Karpas-422 (cell line): ENCODE data around the gene SEMA3F. TPM values are rescaled to one million over a fixed set of nuclear protein-coding genes. Genes with fewer than 3 reads are reported as not detected.

Source experiments
- DNase-seq: peaks from one replicate; pipeline ENCODE4 v3.0.0-alpha.2; 2015
- H2AFZ ChIP-seq: fragments of 200-600 bp; sonication (generic); 2 replicates; pipeline ENCODE4 v1.6.1; 2014; ENCODE audit warnings: antibody characterized with exemption, low read length, mixed read lengths
- H3K27ac ChIP-seq: fragments of 200-600 bp; sonication (generic); 2 replicates; pipeline ENCODE4 v1.5.1; 2014; ENCODE audit warnings: mild to moderate bottlenecking, low read length, moderate library complexity
- H3K27me3 ChIP-seq: fragments of 200-600 bp; sonication (generic); 2 replicates; pipeline ENCODE4 v1.6.1; 2014; ENCODE audit warnings: low read length, mixed read lengths
- H3K36me3 ChIP-seq: fragments of 200-600 bp; sonication (generic); 2 replicates; pipeline ENCODE4 v1.6.1; 2014; ENCODE audit warnings: low read length, mixed read lengths; ENCODE audit not compliant: insufficient read depth
- H3K4me1 ChIP-seq: fragments of 200-600 bp; sonication (generic); 2 replicates; pipeline ENCODE4 v1.6.1; 2014; ENCODE audit warnings: mild to moderate bottlenecking, low read length, mixed read lengths
- H3K4me2 ChIP-seq: fragments of 200-600 bp; sonication (generic); 2 replicates; pipeline ENCODE4 v1.6.1; 2014; ENCODE audit warnings: low read length, low read depth, mild to moderate bottlenecking; ENCODE audit not compliant: poor library complexity, severe bottlenecking
- H3K4me3 ChIP-seq: fragments of 200-600 bp; sonication (generic); 2 replicates; pipeline ENCODE4 v1.5.1; 2014; ENCODE audit warnings: mild to moderate bottlenecking, antibody characterized with exemption, low read length, mixed read lengths
- H3K79me2 ChIP-seq: fragments of 200-600 bp; sonication (generic); 2 replicates; pipeline ENCODE4 v1.6.1; 2014; ENCODE audit warnings: mild to moderate bottlenecking, low read length, mixed read lengths
- H3K9ac ChIP-seq: fragments of 200-600 bp; sonication (generic); 2 replicates; pipeline ENCODE4 v1.6.0; 2014; ENCODE audit warnings: low read length
- H3K9me2 ChIP-seq: fragments of 200-600 bp; sonication (generic), shearing (Covaris generic); replicated peaks from 2 replicates; pipeline ENCODE4 v1.6.0; 2014; ENCODE audit warnings: mild to moderate bottlenecking, low read length, moderate library complexity; ENCODE audit not compliant: insufficient read depth
- H3K9me3 ChIP-seq: fragments of 300-700, 200-600 bp; sonication (generic); 2 replicates; pipeline ENCODE4 v1.6.1; 2014; ENCODE audit warnings: low read length, mixed read lengths
- H4K20me1 ChIP-seq: fragments of 200-600 bp; sonication (generic); 2 replicates; pipeline ENCODE4 v1.6.1; 2014; ENCODE audit warnings: mild to moderate bottlenecking, antibody characterized with exemption, low read length, low read depth; ENCODE audit not compliant: insufficient read depth
- total RNA-seq: library from RNA; depleted of rRNA; stranded (reverse); fragments of >200 nt; shearing (Covaris generic); gene quantifications from 2 replicates; pipeline ENCODE4 v1.2.3, GENCODE V29; 2014; ENCODE audit warnings: low replicate concordance

Gene SEMA3F
- total RNA-seq, 1 experiment from 2014 or later = not detected

- no peak overlapping the region for H3K4me2 ChIP-seq
- no peak overlapping the region for H2AFZ ChIP-seq
- no peak overlapping the region for H3K27ac ChIP-seq
- no peak overlapping the region for H3K4me3 ChIP-seq
- H3K9me2 ChIP-seq = no peaks in the 10 kb centered on the region
- no peaks in the 10 kb centered on the region for H3K79me2 ChIP-seq
- H3K27me3 ChIP-seq = no peaks in the 10 kb centered on the region
- H4K20me1 ChIP-seq = no peaks in the 10 kb centered on the region
- H3K9ac ChIP-seq = no peak overlapping the region
- no peak for DNase-seq
- no peaks in the 10 kb centered on the region for H3K4me1 ChIP-seq
- H3K9me3 ChIP-seq = no peaks in the 10 kb centered on the region
- H3K36me3 ChIP-seq = no peaks in the 10 kb centered on the region
Observed at GRCh38 chr3:50201573-50202315, 46.6 kb downstream of the SEMA3F start.

- Histone ChIP-seq H3K4me2 (no peak overlapping the region), H3K27me3 (no peaks in the 10 kb centered on the region), H3K9ac (no peak overlapping the region), H3K4me1 (no peaks in the 10 kb centered on the region), H4K20me1 (no peaks in the 10 kb centered on the region), H3K9me2 (no peaks in the 10 kb centered on the region), H3K4me3 (no peak overlapping the region), H3K79me2 (no peaks in the 10 kb centered on the region), H3K36me3 (no peaks in the 10 kb centered on the region), H3K9me3 (no peaks in the 10 kb centered on the region), H2AFZ (no peak overlapping the region), H3K27ac (no peak overlapping the region)
- no peak for DNase-seq
Observed at GRCh38 chr3:50202353-50203112, 47.4 kb downstream of the SEMA3F start.

- Histone ChIP-seq H3K27me3 (no peaks in the 10 kb centered on the region), H3K9me2 (no peaks in the 10 kb centered on the region), H3K9ac (no peak overlapping the region), H2AFZ (no peak overlapping the region), H3K4me1 (no peaks in the 10 kb centered on the region), H3K4me3 (no peak overlapping the region), H3K79me2 (no peaks in the 10 kb centered on the region), H3K27ac (no peak overlapping the region), H3K4me2 (no peak overlapping the region), H3K9me3 (no peaks in the 10 kb centered on the region), H3K36me3 (no peaks in the 10 kb centered on the region), H4K20me1 (no peaks in the 10 kb centered on the region)
- DNase-seq = no peak
Observed at GRCh38 chr3:50203113-50203808, 48.1 kb downstream of the SEMA3F start.

GRCh38 chr3:50203809-50204803 lies 49.0 kb downstream of the SEMA3F start:
- H3K27me3 ChIP-seq = no peaks in the 10 kb centered on the region
- H3K9me2 ChIP-seq = no peaks in the 10 kb centered on the region
- no peak overlapping the region for H3K27ac ChIP-seq
- no peak overlapping the region for H2AFZ ChIP-seq
- no peak overlapping the region for H3K4me2 ChIP-seq
- no peak overlapping the region for H3K4me3 ChIP-seq
- H4K20me1 ChIP-seq = no peaks in the 10 kb centered on the region
- H3K36me3 ChIP-seq = no peaks in the 10 kb centered on the region
- H3K4me1 ChIP-seq = no peaks in the 10 kb centered on the region
- H3K79me2 ChIP-seq = no peaks in the 10 kb centered on the region
- H3K9me3 ChIP-seq = no peaks in the 10 kb centered on the region
- no peak for DNase-seq
- no peak overlapping the region for H3K9ac ChIP-seq

- Histone ChIP-seq H3K9me2 (no peaks in the 10 kb centered on the region), H3K27ac (no peak within 1 kb of the TSS), H3K36me3 (no peaks in the 10 kb centered on the region), H3K9me3 (no peaks in the 10 kb centered on the region), H3K27me3 (no peaks in the 10 kb centered on the region), H3K4me3 (no peak within 1 kb of the TSS), H3K9ac (no peak within 1 kb of the TSS), H4K20me1 (no peaks in the 10 kb centered on the region), H2AFZ (no peak within 1 kb of the TSS), H3K4me2 (no peak within 1 kb of the TSS), H3K79me2 (no peaks in the 10 kb centered on the region), H3K4me1 (no peaks in the 10 kb centered on the region)
- no peak for DNase-seq
Observed at GRCh38 chr3:50204804-50205412, 49.8 kb downstream of the SEMA3F start, which contains the start of gene SLC38A3. Gene SLC38A3, plus strand, starts transcription at chr3:50205271. Its CDS starts 8,929 bp downstream, at chr3:50214200.

GRCh38 chr3:50205413-50206276 lies 50.5 kb downstream of the SEMA3F start:
- Histone ChIP-seq H2AFZ (no peak overlapping the region), H3K4me3 (no peak overlapping the region), H3K4me1 (no peaks in the 10 kb centered on the region), H3K9me2 (no peaks in the 10 kb centered on the region), H4K20me1 (no peaks in the 10 kb centered on the region), H3K27ac (no peak overlapping the region), H3K36me3 (no peaks in the 10 kb centered on the region), H3K9ac (no peak overlapping the region), H3K4me2 (no peak overlapping the region), H3K79me2 (no peaks in the 10 kb centered on the region), H3K9me3 (no peaks in the 10 kb centered on the region), H3K27me3 (no peaks in the 10 kb centered on the region)
- peak; percentile 66 for DNase-seq
